Gastrocnemius medialis (tissue), 4 donors: Measurements from ENCODE around the gene SMO. TPM values are rescaled to one million over a fixed set of nuclear protein-coding genes. Genes with fewer than 3 reads are reported as not detected.
"Not testable (repeated sequence)": the region's sequence is repeated elsewhere in the genome, so short reads cannot be mapped to it uniquely, and the experiment has no call there.

Experiments
- ATAC-seq, 2 donors: fragments of 150-250 bp; one replicate each; pipeline ENCODE4 v1.9.1; 2016
- DNase-seq, 2 donors: peaks; one replicate each; pipeline ENCODE4 v3.0.0-alpha.2; 2019
- H3K27ac ChIP-seq, 4 donors: fragments of 200-600 bp; sonication (generic); 1 replicate in 1 of 4; 2 replicates in 3 of 4; pipeline ENCODE4 v1.5.1; 2016 to 2018; ENCODE audit warnings: mild to moderate bottlenecking in 2 of 4, moderate library complexity in 1 of 4
- H3K27me3 ChIP-seq, 3 donors: fragments of 200-600 bp; sonication (generic) in 2 of 3; 1 replicate in 1 of 3; 2 replicates in 2 of 3; pipeline versions ENCODE4 v1.5.1 to v1.6.0; 2016 to 2019; ENCODE audit warnings: mild to moderate bottlenecking in 1 of 3, moderate library complexity in 1 of 3
- H3K36me3 ChIP-seq, 2 donors: fragments of 200-600 bp; sonication (generic) in 1 of 2; one replicate each; pipeline ENCODE4 v1.5.1; 2017 to 2018
- H3K4me1 ChIP-seq, 2 donors: fragments of 200-600 bp; sonication (generic) in 1 of 2; one replicate each; pipeline ENCODE4 v1.5.1; 2016 to 2017; ENCODE audit warnings: mild to moderate bottlenecking in 2 of 2
- H3K4me3 ChIP-seq, 4 donors: fragments of 200-600 bp; sonication (generic) in 3 of 4; 1 replicate in 1 of 4; 2 replicates in 3 of 4; pipeline ENCODE4 v1.5.1; 2016 to 2019; ENCODE audit warnings: mild to moderate bottlenecking in 2 of 4
- H3K9me3 ChIP-seq, 3 donors: fragments of 200-600 bp; sonication (generic) in 2 of 3; 1 replicate in 1 of 3; 2 replicates in 2 of 3; pipeline ENCODE4 v1.5.1; 2016 to 2019
- POLR2A ChIP-seq, 2 donors: fragments of 450-650 bp; IDR thresholded peaks; one replicate each; pipeline ENCODE4 v1.6.1; 2017; ENCODE audit warnings: antibody characterized with exemption in 2 of 2, mild to moderate bottlenecking in 2 of 2, moderate library complexity in 2 of 2
- in situ Hi-C, 4 donors: fragments of 200-750 bp; cut with MboI; loops; one replicate each; pipeline versions ENCODE4 v1.15.0 to v1.8.0; 2017; ENCODE audit warnings: low sequenced_read_pairs in 4 of 4
- intact Hi-C: fragments of 100-400 bp; cut with DNase I; formaldehyde crosslinking; loops from one replicate; pipeline ENCODE4 v1.15.1; 2023; ENCODE audit warnings: low total_unique reads
- total RNA-seq, 4 donors: library from RNA; depleted of rRNA; stranded (reverse); fragments of >200 nt; gene quantifications; one replicate each; pipeline versions ENCODE4 v1.1.0 to v1.2.3, GENCODE V29; 2016
- TF ChIP-seq, protein P1 (sequence below), 5 experiments: fragments of 450-650 bp in 3 of 5; fragments of 200-600 bp in 2 of 5; sonication (generic) in 2 of 5; IDR thresholded peaks in 4 of 5; conservative IDR thresholded peaks in 1 of 5; 1 replicate in 4 of 5; 2 replicates in 1 of 5; pipeline ENCODE4 v1.5.1; 2016 to 2019; ENCODE audit warnings: antibody characterized with exemption in 5 of 5, mild to moderate bottlenecking in 3 of 5, moderate library complexity in 3 of 5

Gene SMO
- total RNA-seq, 4 donors from 2014 or later = 1.1 to 1.6 (median 1.2) TPM

DNA sequence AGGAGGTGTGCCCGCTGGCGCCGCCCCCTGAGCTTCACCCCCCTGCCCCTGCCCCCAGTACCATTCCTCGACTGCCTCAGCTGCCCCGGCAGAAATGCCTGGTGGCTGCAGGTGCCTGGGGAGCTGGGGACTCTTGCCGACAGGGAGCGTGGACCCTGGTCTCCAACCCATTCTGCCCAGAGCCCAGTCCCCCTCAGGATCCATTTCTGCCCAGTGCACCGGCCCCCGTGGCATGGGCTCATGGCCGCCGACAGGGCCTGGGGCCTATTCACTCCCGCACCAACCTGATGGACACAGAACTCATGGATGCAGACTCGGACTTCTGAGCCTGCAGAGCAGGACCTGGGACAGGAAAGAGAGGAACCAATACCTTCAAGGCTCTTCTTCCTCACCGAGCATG, 23.7 kb downstream of the SMO start:
- H3K4me3 ChIP-seq = no peak overlapping the region
- H3K36me3 ChIP-seq = no peaks in the 10 kb centered on the region
- no peak overlapping the region for H3K27ac ChIP-seq
- peaks cover 0 to 3% of the 10 kb centered on the region in 2 donors for H3K4me1 ChIP-seq
- TF ChIP-seq, protein P1, sequence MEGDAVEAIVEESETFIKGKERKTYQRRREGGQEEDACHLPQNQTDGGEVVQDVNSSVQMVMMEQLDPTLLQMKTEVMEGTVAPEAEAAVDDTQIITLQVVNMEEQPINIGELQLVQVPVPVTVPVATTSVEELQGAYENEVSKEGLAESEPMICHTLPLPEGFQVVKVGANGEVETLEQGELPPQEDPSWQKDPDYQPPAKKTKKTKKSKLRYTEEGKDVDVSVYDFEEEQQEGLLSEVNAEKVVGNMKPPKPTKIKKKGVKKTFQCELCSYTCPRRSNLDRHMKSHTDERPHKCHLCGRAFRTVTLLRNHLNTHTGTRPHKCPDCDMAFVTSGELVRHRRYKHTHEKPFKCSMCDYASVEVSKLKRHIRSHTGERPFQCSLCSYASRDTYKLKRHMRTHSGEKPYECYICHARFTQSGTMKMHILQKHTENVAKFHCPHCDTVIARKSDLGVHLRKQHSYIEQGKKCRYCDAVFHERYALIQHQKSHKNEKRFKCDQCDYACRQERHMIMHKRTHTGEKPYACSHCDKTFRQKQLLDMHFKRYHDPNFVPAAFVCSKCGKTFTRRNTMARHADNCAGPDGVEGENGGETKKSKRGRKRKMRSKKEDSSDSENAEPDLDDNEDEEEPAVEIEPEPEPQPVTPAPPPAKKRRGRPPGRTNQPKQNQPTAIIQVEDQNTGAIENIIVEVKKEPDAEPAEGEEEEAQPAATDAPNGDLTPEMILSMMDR (IDR thresholded peaks at IDR 0.05 in 4 of 5, conservative IDR thresholded peaks at IDR 0.05 in 1 of 5) = no peak
- no peak for TF ChIP-seq POLR2A (IDR thresholded peaks at IDR 0.05)
- no peak for DNase-seq
- no peak for ATAC-seq
- no peaks in the 10 kb centered on the region for H3K9me3 ChIP-seq
- in situ Hi-C loops = loop anchor here in 3 of 4 donors (10.0 to 25.0 kb wide), 4 partner anchors 83 to 263 kb away; no protein-coding TSS in a partner anchor
- no peaks in the 10 kb centered on the region for H3K27me3 ChIP-seq
- intact Hi-C loops = no loop called here

DNA sequence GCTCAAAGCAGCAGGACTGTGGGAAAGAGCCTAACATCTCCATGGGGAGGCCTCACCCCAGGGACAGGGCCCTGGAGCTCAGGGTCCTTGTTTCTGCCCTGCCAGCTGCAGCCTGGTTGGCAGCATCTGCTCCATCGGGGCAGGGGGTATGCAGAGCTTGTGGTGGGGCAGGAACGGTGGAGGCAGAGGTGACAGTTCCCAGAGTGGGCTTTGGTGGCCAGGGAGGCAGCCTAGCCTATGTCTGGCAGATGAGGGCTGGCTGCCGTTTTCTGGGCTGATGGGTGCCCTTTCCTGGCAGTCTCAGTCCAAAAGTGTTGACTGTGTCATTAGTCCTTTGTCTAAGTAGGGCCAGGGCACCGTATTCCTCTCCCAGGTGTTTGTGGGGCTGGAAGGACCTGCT, 24.2 kb downstream of the SMO start:
- H3K36me3 ChIP-seq = no peaks in the 10 kb centered on the region
- H3K27ac ChIP-seq = no peak overlapping the region
- no peak overlapping the region for H3K4me3 ChIP-seq
- peaks cover 0 to 3% of the 10 kb centered on the region in 2 donors for H3K4me1 ChIP-seq
- ATAC-seq = no peak
- no peaks in the 10 kb centered on the region for H3K27me3 ChIP-seq
- in situ Hi-C loops = loop anchor here in 3 of 4 donors (10.0 to 25.0 kb wide), 4 partner anchors 82 to 262 kb away; no protein-coding TSS in a partner anchor
- H3K9me3 ChIP-seq = no peaks in the 10 kb centered on the region
- intact Hi-C loops = no loop called here
- no peak for DNase-seq
- TF ChIP-seq, protein P1 (IDR thresholded peaks at IDR 0.05 in 4 of 5, conservative IDR thresholded peaks at IDR 0.05 in 1 of 5) = no peak
- TF ChIP-seq POLR2A (IDR thresholded peaks at IDR 0.05) = no peak

DNA sequence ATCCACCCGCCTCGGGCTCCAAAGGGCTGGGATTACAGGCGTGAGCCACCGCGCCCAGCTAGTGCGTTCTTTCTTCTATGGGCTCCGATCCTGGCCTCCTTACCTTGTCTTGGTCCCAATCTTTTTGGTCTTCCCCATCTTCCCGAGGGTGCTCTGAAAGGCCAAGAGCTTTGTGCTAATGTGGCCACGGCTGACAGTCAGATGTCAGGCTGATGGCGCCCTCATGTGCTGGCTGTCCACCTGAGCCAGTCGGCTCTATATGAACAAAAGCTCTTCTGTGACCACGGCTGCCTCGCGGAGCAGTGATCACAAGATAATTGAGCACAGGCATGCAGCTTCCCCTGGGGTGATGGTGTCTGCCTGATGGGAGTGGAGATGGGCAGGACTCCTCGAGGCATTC, 25.4 kb downstream of the SMO start:
- TF ChIP-seq POLR2A (IDR thresholded peaks at IDR 0.05) = no peak
- TF ChIP-seq, protein P1 (IDR thresholded peaks at IDR 0.05 in 4 of 5, conservative IDR thresholded peaks at IDR 0.05 in 1 of 5) = no peak
- in situ Hi-C loops = loop anchor here in 3 of 4 donors (10.0 to 25.0 kb wide), 4 partner anchors 81 to 261 kb away; no protein-coding TSS in a partner anchor

DNA sequence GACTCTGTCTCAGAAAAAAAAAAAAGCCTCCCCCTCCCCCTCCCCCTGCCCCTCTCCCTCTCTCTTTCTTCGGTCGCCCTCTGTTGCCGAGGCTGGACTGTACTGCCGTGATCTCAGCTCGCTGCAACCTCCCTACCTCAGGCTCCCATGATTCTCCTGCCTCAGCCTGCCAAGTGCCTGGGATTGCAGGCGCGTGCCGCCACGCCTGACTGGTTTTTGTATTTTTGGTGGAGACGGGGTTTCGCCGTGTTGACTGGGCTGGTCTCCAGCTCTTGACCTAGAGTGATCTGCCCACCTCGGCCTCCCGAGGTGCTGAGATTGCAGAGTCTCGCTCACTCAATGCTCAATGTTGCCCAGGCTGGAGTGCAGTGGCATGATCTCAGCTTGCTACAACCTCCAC, 27.3 kb downstream of the SMO start:
- in situ Hi-C loops = loop anchor here (5.0 to 25.0 kb wide), 6 partner anchors 79 to 259 kb away; no protein-coding TSS in a partner anchor
- intact Hi-C loops, H3K27me3 ChIP-seq, H3K9me3 ChIP-seq, H3K4me1 ChIP-seq, H3K27ac ChIP-seq, H3K4me3 ChIP-seq, ATAC-seq, DNase-seq, H3K36me3 ChIP-seq: not testable (repeated sequence)

More for the DNA sequence above, 25.4 kb downstream of the SMO start:
- Histone ChIP-seq H3K4me1 (peaks cover 0 to 3% of the 10 kb centered on the region in 2 donors), H3K27ac (no peak overlapping the region), H3K27me3 (no peaks in the 10 kb centered on the region), H3K4me3 (no peak overlapping the region), H3K9me3 (no peaks in the 10 kb centered on the region), H3K36me3 (no peaks in the 10 kb centered on the region)
- ATAC-seq (no peak), DNase-seq (no peak)
- intact Hi-C loops = no loop called here

DNA sequence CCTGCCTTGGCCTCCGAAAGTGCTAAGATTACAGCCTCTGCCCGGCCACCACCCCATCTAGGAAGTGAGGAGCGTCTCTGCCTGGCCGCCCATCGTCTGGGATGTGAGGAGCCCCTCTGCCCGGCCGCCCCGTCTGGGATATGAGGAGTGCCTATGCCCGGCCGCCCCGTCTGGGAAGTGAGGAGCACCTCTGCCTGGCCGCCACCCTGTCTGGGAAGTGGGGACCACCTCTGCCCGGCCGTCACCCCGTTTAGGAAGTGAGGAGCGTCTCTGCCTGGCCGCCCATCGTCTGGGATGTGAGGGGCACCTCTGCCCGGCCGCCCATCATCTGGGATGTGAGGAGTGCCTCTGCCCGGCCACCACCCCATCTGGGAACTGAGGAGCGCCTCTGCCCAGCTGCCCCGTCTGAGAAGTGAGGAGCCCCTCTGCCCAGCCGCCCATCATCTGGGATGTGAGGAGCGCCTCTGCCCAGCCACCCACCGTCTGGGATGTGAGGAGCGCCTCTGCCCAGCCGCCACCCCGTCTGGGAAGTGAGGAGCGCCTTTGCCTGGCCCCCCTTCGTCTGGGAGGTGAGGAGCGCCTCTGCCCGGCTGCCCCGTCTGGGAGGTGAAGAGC, 27.8 kb downstream of the SMO start:
- in situ Hi-C loops = loop anchor here (5.0 to 25.0 kb wide), 6 partner anchors 79 to 259 kb away; no protein-coding TSS in a partner anchor

DNA sequence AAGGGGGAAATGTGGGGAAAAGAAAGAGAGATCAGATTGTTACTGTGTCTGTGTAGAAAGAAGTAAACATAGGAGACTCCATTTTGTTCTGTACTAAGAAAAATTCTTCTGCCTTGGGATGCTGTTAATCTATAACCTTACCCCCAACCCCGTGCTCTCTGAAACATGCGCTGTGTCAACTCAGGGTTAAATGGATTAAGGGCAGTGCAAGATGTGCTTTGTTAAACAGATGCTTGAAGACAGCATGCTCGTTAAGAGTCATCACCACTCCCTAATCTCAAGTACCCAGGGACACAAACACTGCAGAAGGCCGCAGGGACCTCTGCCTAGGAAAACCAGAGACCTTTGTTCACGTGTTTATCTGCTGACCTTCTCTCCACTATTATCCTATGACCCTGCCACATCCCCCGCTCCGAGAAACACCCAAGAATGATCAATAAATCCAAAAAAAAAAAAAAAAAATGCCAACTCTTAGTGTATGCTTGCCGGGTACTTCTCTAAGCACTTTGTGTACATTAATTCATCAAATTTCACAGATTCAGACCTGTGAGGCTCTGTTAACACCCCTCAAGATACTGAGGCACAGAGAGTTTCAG, 28.5 kb downstream of the SMO start:
- intact Hi-C loops, H3K4me3 ChIP-seq, ATAC-seq, H3K4me1 ChIP-seq, H3K9me3 ChIP-seq, H3K27ac ChIP-seq, DNase-seq, H3K36me3 ChIP-seq, H3K27me3 ChIP-seq: not testable (repeated sequence)
- in situ Hi-C loops = loop anchor here (5.0 to 25.0 kb wide), 6 partner anchors 78 to 258 kb away; no protein-coding TSS in a partner anchor

More for the DNA sequence above, 27.8 kb downstream of the SMO start:
- intact Hi-C loops, ATAC-seq, H3K27ac ChIP-seq, H3K4me1 ChIP-seq, H3K27me3 ChIP-seq, DNase-seq, H3K4me3 ChIP-seq, H3K9me3 ChIP-seq, H3K36me3 ChIP-seq: not testable (repeated sequence)
